HG03520 (cell line): ENCODE results near the gene FTSJ1.
"Not testable (repeated sequence)": the region's sequence is repeated elsewhere in the genome, so short reads cannot be mapped to it uniquely, and the experiment has no call there.

ENCODE experiments used
- ATAC-seq: cut with Tn5 transposase; IDR thresholded peaks from one replicate; pipeline ENCODE4 v1.9.1; 2021; ENCODE audit warnings: mild to moderate bottlenecking, moderate library complexity; ENCODE audit not compliant: unreplicated experiment

Gene FTSJ1

GRCh38 chrX:48475774-48476577, at the start of gene FTSJ1:
Gene FTSJ1, plus strand, starts transcription at chrX:48476199. Its CDS starts 1,849 bp downstream, at chrX:48478048.
- ATAC-seq, result peak; percentile 74

- ATAC-seq, result not testable (repeated sequence)
Measured at GRCh38 chrX:48427027-48427716, 48.8 kb upstream of the FTSJ1 start.

GRCh38 chrX:48429606-48430005, 46.4 kb upstream of the FTSJ1 start:
- not testable (repeated sequence) for ATAC-seq

GRCh38 chrX:48430166-48430565, 45.8 kb upstream of the FTSJ1 start:
- not testable (repeated sequence) for ATAC-seq

GRCh38 chrX:48433713-48434112, 42.3 kb upstream of the FTSJ1 start:
- ATAC-seq, result not testable (repeated sequence)

- ATAC-seq, result not testable (repeated sequence)
Measured at GRCh38 chrX:48447201-48447600, 28.8 kb upstream of the FTSJ1 start.

GRCh38 chrX:48450076-48450475, 25.9 kb upstream of the FTSJ1 start:
- ATAC-seq, result no peak

GRCh38 chrX:48451708-48452107, 24.3 kb upstream of the FTSJ1 start:
- no peak for ATAC-seq

- no peak for ATAC-seq
Measured at GRCh38 chrX:48456628-48457331, 19.2 kb upstream of the FTSJ1 start.

- no peak for ATAC-seq
Measured at GRCh38 chrX:48458711-48459110, 17.3 kb upstream of the FTSJ1 start.

GRCh38 chrX:48459483-48459882, 16.5 kb upstream of the FTSJ1 start:
- no peak for ATAC-seq

GRCh38 chrX:48460031-48460430, 16.0 kb upstream of the FTSJ1 start:
- no peak for ATAC-seq

- ATAC-seq, result no peak
Measured at GRCh38 chrX:48460606-48461005, 15.4 kb upstream of the FTSJ1 start.

GRCh38 chrX:48461830-48462229, 14.2 kb upstream of the FTSJ1 start:
- no peak for ATAC-seq

GRCh38 chrX:48465336-48465933, 10.6 kb upstream of the FTSJ1 start:
- ATAC-seq, result no peak

- ATAC-seq, result no peak
Measured at GRCh38 chrX:48466696-48467095, 9.3 kb upstream of the FTSJ1 start.

GRCh38 chrX:48467281-48467761, 8.7 kb upstream of the FTSJ1 start:
- no peak for ATAC-seq

- no peak for ATAC-seq
Measured at GRCh38 chrX:48468247-48468671, 7.7 kb upstream of the FTSJ1 start.

- ATAC-seq, result no peak
Measured at GRCh38 chrX:48468693-48469691, 7.0 kb upstream of the FTSJ1 start.
